MCF 10A (cell line): ENCODE results near the gene BMPR1B. TPM values are rescaled to one million over a fixed set of nuclear protein-coding genes. Genes with fewer than 3 reads are reported as not detected.
A peak's percentile ranks its signal among the peaks of the same experiment; 100 is the strongest.

Source experiments
- BruUV-seq: library from RNA; stranded (reverse); fragments of 400-500 nt; replicated peaks from 2 replicates; lab custom pipeline; 2021; lab: Mats Ljungman, UMichigan
- CTCF ChIA-PET: fragments of 300-600 bp; sonication (Branson Sonifier 250); formaldehyde crosslinking; extraction: SDS; loops from one replicate; lab custom pipeline; 2021; ENCODE audit warnings: antibody characterized with exemption, inconsistent platforms; lab: Yijun Ruan, JAX
- POLR2A ChIA-PET: fragments of 300-600, 350-650 bp; sonication (Branson Sonifier 250); formaldehyde crosslinking; extraction: SDS; loops from one replicate; lab custom pipeline; 2020; ENCODE audit warnings: antibody characterized with exemption, inconsistent platforms; lab: Yijun Ruan, JAX
- DNase-seq: peaks from one replicate; pipeline ENCODE4 v3.0.0-alpha.2; 2018; ENCODE audit not compliant: unreplicated experiment
- H3K27ac Mint-ChIP-seq: one replicate; pipeline ENCODE4 v1.8.0; 2022; ENCODE audit warnings: mild to moderate bottlenecking, low read depth, mixed read lengths; ENCODE audit not compliant: unreplicated experiment
- H3K27me3 Mint-ChIP-seq: one replicate; pipeline ENCODE4 v1.8.0; 2022; ENCODE audit warnings: mixed read lengths; ENCODE audit not compliant: insufficient read depth, unreplicated experiment
- H3K36me3 Mint-ChIP-seq: one replicate; pipeline ENCODE4 v1.8.0; 2022; ENCODE audit warnings: mild to moderate bottlenecking, moderate library complexity, mixed read lengths; ENCODE audit not compliant: insufficient read depth, unreplicated experiment
- H3K4me1 Mint-ChIP-seq: one replicate; pipeline ENCODE4 v1.8.0; 2022; ENCODE audit warnings: mixed read lengths; ENCODE audit not compliant: insufficient read depth, unreplicated experiment
- H3K4me3 Mint-ChIP-seq: one replicate; pipeline ENCODE4 v1.8.0; 2022; ENCODE audit warnings: mild to moderate bottlenecking, moderate library complexity, mixed read lengths; ENCODE audit not compliant: unreplicated experiment
- H3K9me3 Mint-ChIP-seq: one replicate; pipeline ENCODE4 v1.8.0; 2022; ENCODE audit warnings: mixed read lengths; ENCODE audit not compliant: unreplicated experiment
- intact Hi-C: fragments of 100-400 bp; cut with micrococcal nuclease; formaldehyde crosslinking; loops from 2 replicates; pipeline ENCODE4 v1.14.1; 2022
- total RNA-seq: library from RNA; stranded (reverse); gene quantifications from 2 replicates; pipeline ENCODE4 v1.2.3, GENCODE V29; 2022
- TF ChIP-seq, protein P1 (sequence below): fragments of 200-600 bp; IDR thresholded peaks from one replicate; pipeline ENCODE4 v1.8.0; 2022; ENCODE audit warnings: antibody characterized with exemption, mild to moderate bottlenecking; ENCODE audit not compliant: unreplicated experiment

BMPR1B gene
- total RNA-seq, 1 experiment from 2014 or later: 18.8 TPM

DNA sequence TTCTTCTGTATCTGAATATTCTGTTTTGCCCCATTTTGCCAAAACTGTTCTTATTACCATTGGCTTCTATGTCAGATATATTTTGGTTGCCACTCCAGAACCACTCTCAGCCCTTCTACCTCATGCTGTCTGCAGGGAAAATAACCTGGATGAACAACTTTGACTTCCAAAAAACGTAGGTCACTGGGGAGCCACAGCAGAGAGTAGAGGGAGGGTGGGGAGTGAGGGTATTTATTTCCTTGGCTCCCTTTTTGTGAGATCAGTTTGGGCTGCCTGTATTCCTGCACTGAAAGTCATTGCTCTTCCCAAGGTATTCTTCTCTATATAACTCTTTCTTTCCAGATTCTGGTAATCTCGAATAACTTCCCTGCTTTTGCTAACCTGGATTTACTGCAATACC lies 6.3 kb downstream of the BMPR1B start:
- ChIA-PET CTCF (interaction anchor here (0.7 kb wide), 1 partner anchor 286 kb away, joined by 3 read pairs; no protein-coding TSS in a partner anchor), POLR2A (interaction anchor here (0.7 to 1.1 kb wide), 2 partner anchors 126 to 327 kb away, joined by 3 read pairs; no protein-coding TSS in a partner anchor)
- Mint-ChIP-seq H3K27me3 (no peaks in the 10 kb centered on the region), H3K9me3 (no peaks in the 10 kb centered on the region), H3K4me3 (no peak overlapping the region), H3K4me1 (peaks cover 60% of the 10 kb centered on the region), H3K36me3 (no peaks in the 10 kb centered on the region), H3K27ac (no peak overlapping the region)
- intact Hi-C loops: no loop called here
- no peak for DNase-seq
- TF ChIP-seq, protein P1, sequence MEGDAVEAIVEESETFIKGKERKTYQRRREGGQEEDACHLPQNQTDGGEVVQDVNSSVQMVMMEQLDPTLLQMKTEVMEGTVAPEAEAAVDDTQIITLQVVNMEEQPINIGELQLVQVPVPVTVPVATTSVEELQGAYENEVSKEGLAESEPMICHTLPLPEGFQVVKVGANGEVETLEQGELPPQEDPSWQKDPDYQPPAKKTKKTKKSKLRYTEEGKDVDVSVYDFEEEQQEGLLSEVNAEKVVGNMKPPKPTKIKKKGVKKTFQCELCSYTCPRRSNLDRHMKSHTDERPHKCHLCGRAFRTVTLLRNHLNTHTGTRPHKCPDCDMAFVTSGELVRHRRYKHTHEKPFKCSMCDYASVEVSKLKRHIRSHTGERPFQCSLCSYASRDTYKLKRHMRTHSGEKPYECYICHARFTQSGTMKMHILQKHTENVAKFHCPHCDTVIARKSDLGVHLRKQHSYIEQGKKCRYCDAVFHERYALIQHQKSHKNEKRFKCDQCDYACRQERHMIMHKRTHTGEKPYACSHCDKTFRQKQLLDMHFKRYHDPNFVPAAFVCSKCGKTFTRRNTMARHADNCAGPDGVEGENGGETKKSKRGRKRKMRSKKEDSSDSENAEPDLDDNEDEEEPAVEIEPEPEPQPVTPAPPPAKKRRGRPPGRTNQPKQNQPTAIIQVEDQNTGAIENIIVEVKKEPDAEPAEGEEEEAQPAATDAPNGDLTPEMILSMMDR: no peak
- BruUV-seq: no TSS peak

DNA sequence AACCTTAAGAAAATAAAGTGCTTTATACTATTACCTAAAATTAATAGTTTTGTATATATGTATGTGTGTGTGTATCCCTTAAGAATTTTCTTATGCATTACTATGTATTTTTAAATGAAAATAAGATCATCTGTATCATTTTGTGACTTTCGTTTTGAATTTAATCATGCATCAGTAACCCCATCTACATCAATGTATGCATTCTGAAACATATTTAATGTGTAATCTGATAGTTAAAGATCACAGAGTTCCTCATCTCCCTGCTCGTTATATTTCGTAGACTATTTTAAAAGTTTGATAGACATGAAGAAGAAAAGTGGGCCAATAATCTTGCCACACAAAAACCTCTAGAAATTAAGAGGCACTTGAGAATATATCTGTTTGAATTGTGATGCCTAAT lies 7.4 kb downstream of the BMPR1B start:
- CTCF ChIA-PET: no interaction called here
- DNase-seq: no peak
- no peak overlapping the region for H3K4me3 Mint-ChIP-seq
- H3K36me3 Mint-ChIP-seq: no peaks in the 10 kb centered on the region
- no peaks in the 10 kb centered on the region for H3K27me3 Mint-ChIP-seq
- POLR2A ChIA-PET: interaction anchor here (0.7 to 1.0 kb wide), 2 partner anchors 64 to 135 kb away, joined by 3 to 5 read pairs; no protein-coding TSS in a partner anchor
- TF ChIP-seq, protein P1: no peak
- peak overlapping the region; percentile 83 for H3K27ac Mint-ChIP-seq
- no peaks in the 10 kb centered on the region for H3K9me3 Mint-ChIP-seq
- H3K4me1 Mint-ChIP-seq: peaks cover 61% of the 10 kb centered on the region
- no TSS peak for BruUV-seq
- intact Hi-C loops: no loop called here

DNA sequence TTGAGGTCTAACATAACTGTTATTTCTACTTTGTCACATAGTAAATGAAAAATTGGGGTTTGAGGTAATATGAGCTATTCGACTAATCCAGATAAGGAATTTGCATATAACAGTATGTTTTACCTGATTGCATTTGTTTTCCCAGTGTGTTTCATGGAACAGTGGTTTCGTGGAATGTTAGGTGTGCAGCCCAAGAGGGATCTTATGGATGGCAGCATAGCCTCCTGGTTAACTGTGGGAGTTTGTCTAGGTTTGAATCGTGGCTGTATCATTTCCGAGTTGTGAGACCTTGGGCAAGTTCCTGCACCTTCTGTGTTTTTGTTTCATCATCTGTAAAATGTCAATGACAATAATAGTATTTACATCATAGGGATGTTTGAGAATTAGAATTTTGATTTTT lies 7.9 kb downstream of the BMPR1B start:
- H3K27me3 Mint-ChIP-seq: no peaks in the 10 kb centered on the region
- H3K36me3 Mint-ChIP-seq: no peaks in the 10 kb centered on the region
- no peaks in the 10 kb centered on the region for H3K9me3 Mint-ChIP-seq
- H3K4me1 Mint-ChIP-seq: peaks cover 61% of the 10 kb centered on the region
- no peak overlapping the region for H3K4me3 Mint-ChIP-seq
- ChIA-PET POLR2A (interaction anchor here (0.6 to 1.0 kb wide), 3 partner anchors 63 to 338 kb away, joined by 3 to 5 read pairs (median 3); no protein-coding TSS in a partner anchor), CTCF (no interaction called here)
- TF ChIP-seq, protein P1: no peak
- no TSS peak for BruUV-seq
- intact Hi-C loops: no loop called here
- peak overlapping the region; percentile 83 for H3K27ac Mint-ChIP-seq
- peak; percentile 30 for DNase-seq

DNA sequence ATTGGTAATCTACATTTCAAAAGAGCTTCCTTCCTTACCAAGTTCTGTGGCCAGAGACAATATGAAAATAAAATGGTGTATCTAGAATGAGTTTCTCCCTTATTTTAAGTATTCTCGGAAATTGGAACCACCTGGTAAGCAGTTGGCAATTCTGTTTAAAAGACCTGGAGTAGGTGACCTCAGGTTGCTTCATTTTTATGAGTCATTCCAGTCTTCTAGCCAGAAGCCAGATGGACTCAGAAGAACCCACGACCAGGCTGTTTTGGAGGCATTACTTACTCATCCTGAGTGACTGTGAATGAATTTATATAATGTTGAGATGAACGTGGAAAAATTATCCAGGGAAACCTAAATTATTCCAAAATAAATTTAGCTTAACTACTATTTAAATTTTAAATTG lies 9.1 kb downstream of the BMPR1B start:
- TF ChIP-seq, protein P1: no peak
- H3K27me3 Mint-ChIP-seq: no peaks in the 10 kb centered on the region
- H3K9me3 Mint-ChIP-seq: no peaks in the 10 kb centered on the region
- CTCF ChIA-PET: interaction anchor here (0.6 to 1.5 kb wide), 5 partner anchors 9 to 327 kb away, joined by 3 to 5 read pairs (median 3); partner anchors contain the start of gene BMPR1B
- peak overlapping the region; percentile 47 for H3K4me3 Mint-ChIP-seq
- DNase-seq: peak; percentile 93
- peak overlapping the region; percentile 83 for H3K27ac Mint-ChIP-seq
- no TSS peak for BruUV-seq
- POLR2A ChIA-PET: interaction anchor here (0.6 to 1.7 kb wide), 14 partner anchors 8 to 362 kb away, joined by 3 to 9 read pairs (median 3); partner anchors contain the start of gene BMPR1B
- H3K36me3 Mint-ChIP-seq: no peaks in the 10 kb centered on the region
- peaks cover 54% of the 10 kb centered on the region for H3K4me1 Mint-ChIP-seq
- intact Hi-C loops: no loop called here
